ENCODE results near the gene ANKH.

ANKH gene

GRCh38 chr5:14699159-14699558, 172.4 kb downstream of the ANKH start:
- TF ChIP-seq EGR1 (IDR thresholded peaks at IDR 0.05) (no peak), YY1 (IDR thresholded peaks at IDR 0.05; ENCODE audit: low read depth) (no peak), CEBPB (IDR thresholded peaks at IDR 0.05) (no peak), EP300 (IDR thresholded peaks at IDR 0.05; ENCODE audit: borderline replicate concordance) (no peak), RAD21 (IDR thresholded peaks at IDR 0.05; ENCODE audit: low read depth) (no peak), ZBTB7A (IDR thresholded peaks at IDR 0.05; ENCODE audit: low read depth) (no peak), USF1 (IDR thresholded peaks at IDR 0.05) (no peak), CREB1 (IDR thresholded peaks at IDR 0.05; ENCODE audit: low read depth) (no peak), MAX (IDR thresholded peaks at IDR 0.05) (no peak), REST (IDR thresholded peaks at IDR 0.05; ENCODE audit: low read depth) (no peak), TCF12 (IDR thresholded peaks at IDR 0.05; ENCODE audit: low read depth) (no peak), TAF1 (IDR thresholded peaks at IDR 0.05; ENCODE audit: low read depth) (no peak), NFIC (IDR thresholded peaks at IDR 0.05) (no peak), FOXM1 (IDR thresholded peaks at IDR 0.05; ENCODE audit: borderline replicate concordance, low read depth) (no peak), TEAD4 (IDR thresholded peaks at IDR 0.05) (no peak)

GRCh38 chr5:14698495-14698894, 173.1 kb downstream of the ANKH start:
- TF ChIP-seq NFIC (IDR thresholded peaks at IDR 0.05) (no peak), FOXM1 (IDR thresholded peaks at IDR 0.05; ENCODE audit: borderline replicate concordance, low read depth) (no peak), EP300 (IDR thresholded peaks at IDR 0.05; ENCODE audit: borderline replicate concordance) (no peak), ZBTB7A (IDR thresholded peaks at IDR 0.05; ENCODE audit: low read depth) (no peak), MAX (IDR thresholded peaks at IDR 0.05) (no peak), CEBPB (IDR thresholded peaks at IDR 0.05) (no peak), TAF1 (IDR thresholded peaks at IDR 0.05; ENCODE audit: low read depth) (no peak), USF1 (IDR thresholded peaks at IDR 0.05) (no peak), EGR1 (IDR thresholded peaks at IDR 0.05) (no peak), TEAD4 (IDR thresholded peaks at IDR 0.05) (no peak), CREB1 (IDR thresholded peaks at IDR 0.05; ENCODE audit: low read depth) (no peak)

GRCh38 chr5:14696851-14697250, 174.7 kb downstream of the ANKH start:
- TF ChIP-seq RAD21 (IDR thresholded peaks at IDR 0.05; ENCODE audit: low read depth) (no peak), MAX (IDR thresholded peaks at IDR 0.05) (no peak), EGR1 (IDR thresholded peaks at IDR 0.05) (no peak), CREB1 (IDR thresholded peaks at IDR 0.05; ENCODE audit: low read depth) (no peak), TEAD4 (IDR thresholded peaks at IDR 0.05) (no peak), YY1 (IDR thresholded peaks at IDR 0.05; ENCODE audit: low read depth) (no peak), FOXM1 (IDR thresholded peaks at IDR 0.05; ENCODE audit: borderline replicate concordance, low read depth) (no peak), CEBPB (IDR thresholded peaks at IDR 0.05) (no peak), TAF1 (IDR thresholded peaks at IDR 0.05; ENCODE audit: low read depth) (no peak), EP300 (IDR thresholded peaks at IDR 0.05; ENCODE audit: borderline replicate concordance) (no peak), TCF12 (IDR thresholded peaks at IDR 0.05; ENCODE audit: low read depth) (no peak)

GRCh38 chr5:14696057-14696456, 175.5 kb downstream of the ANKH start:
- TF ChIP-seq EP300 (IDR thresholded peaks at IDR 0.05; ENCODE audit: borderline replicate concordance) (no peak), REST (IDR thresholded peaks at IDR 0.05; ENCODE audit: low read depth) (no peak), FOXM1 (IDR thresholded peaks at IDR 0.05; ENCODE audit: borderline replicate concordance, low read depth) (no peak), MAX (IDR thresholded peaks at IDR 0.05) (no peak), EGR1 (IDR thresholded peaks at IDR 0.05) (no peak), TEAD4 (IDR thresholded peaks at IDR 0.05) (no peak), ZBTB7A (IDR thresholded peaks at IDR 0.05; ENCODE audit: low read depth) (no peak), CREB1 (IDR thresholded peaks at IDR 0.05; ENCODE audit: low read depth) (no peak), USF1 (IDR thresholded peaks at IDR 0.05) (no peak), CEBPB (IDR thresholded peaks at IDR 0.05) (no peak), TCF12 (IDR thresholded peaks at IDR 0.05; ENCODE audit: low read depth) (no peak), YY1 (IDR thresholded peaks at IDR 0.05; ENCODE audit: low read depth) (no peak), RAD21 (IDR thresholded peaks at IDR 0.05; ENCODE audit: low read depth) (no peak), TAF1 (IDR thresholded peaks at IDR 0.05; ENCODE audit: low read depth) (no peak)

GRCh38 chr5:14695152-14695551, 176.4 kb downstream of the ANKH start:
- TF ChIP-seq RAD21 (IDR thresholded peaks at IDR 0.05; ENCODE audit: low read depth) = no peak
- TF ChIP-seq TCF12 (IDR thresholded peaks at IDR 0.05; ENCODE audit: low read depth) = no peak
- no peak for TF ChIP-seq REST (IDR thresholded peaks at IDR 0.05; ENCODE audit: low read depth)
- TF ChIP-seq FOXM1 (IDR thresholded peaks at IDR 0.05; ENCODE audit: borderline replicate concordance, low read depth) = no peak
- TF ChIP-seq MAX (IDR thresholded peaks at IDR 0.05) = no peak
- TF ChIP-seq NFIC (IDR thresholded peaks at IDR 0.05) = no peak
- no peak for TF ChIP-seq CREB1 (IDR thresholded peaks at IDR 0.05; ENCODE audit: low read depth)
- no peak for TF ChIP-seq YY1 (IDR thresholded peaks at IDR 0.05; ENCODE audit: low read depth)
- no peak for TF ChIP-seq EGR1 (IDR thresholded peaks at IDR 0.05)
- TF ChIP-seq CEBPB (IDR thresholded peaks at IDR 0.05) = no peak
- TF ChIP-seq USF1 (IDR thresholded peaks at IDR 0.05) = no peak
- TF ChIP-seq EP300 (IDR thresholded peaks at IDR 0.05; ENCODE audit: borderline replicate concordance) = no peak
- TF ChIP-seq TAF1 (IDR thresholded peaks at IDR 0.05; ENCODE audit: low read depth) = no peak
- TF ChIP-seq TEAD4 (IDR thresholded peaks at IDR 0.05) = no peak
- TF ChIP-seq ZBTB7A (IDR thresholded peaks at IDR 0.05; ENCODE audit: low read depth) = no peak

Data from Ishikawa (cell line).